GM12864 (cell line): ENCODE data around the gene NFIB.

ENCODE experiments used
- DNase-seq: peaks from one replicate; pipeline ENCODE4 v3.0.0-alpha.2; 2011; ENCODE audit warnings: low read depth
- H3K4me3 ChIP-seq: 2 replicates; pipeline ENCODE4 v1.5.1; 2011; ENCODE audit warnings: mild to moderate bottlenecking, low read depth, low read length, control low read depth
- CTCF ChIP-seq: IDR thresholded peaks from 2 replicates; pipeline ENCODE4 v1.5.1; 2011; ENCODE audit warnings: low read depth, mild to moderate bottlenecking, moderate library complexity, low read length, control low read depth, inconsistent platforms; ENCODE audit errors: missing control alignments

The NFIB gene

GRCh38 chr9:14205463-14205862, 108.5 kb downstream of the NFIB start:
- DNase-seq: no peak
- H3K4me3 ChIP-seq: no peak overlapping the region
- no peak for TF ChIP-seq CTCF

GRCh38 chr9:14203356-14204056, 110.4 kb downstream of the NFIB start:
- TF ChIP-seq CTCF: no peak
- no peak overlapping the region for H3K4me3 ChIP-seq
- no peak for DNase-seq

GRCh38 chr9:14198841-14199455, 115.0 kb downstream of the NFIB start:
- no peak for DNase-seq
- no peak for TF ChIP-seq CTCF
- H3K4me3 ChIP-seq: no peak overlapping the region

- no peak for DNase-seq
- no peak for TF ChIP-seq CTCF
- H3K4me3 ChIP-seq: no peak overlapping the region
Observed at GRCh38 chr9:14198047-14198840, 115.7 kb downstream of the NFIB start.

- no peak for TF ChIP-seq CTCF
- no peak overlapping the region for H3K4me3 ChIP-seq
- DNase-seq: no peak
Observed at GRCh38 chr9:14197325-14197858, 116.5 kb downstream of the NFIB start.

GRCh38 chr9:14193328-14193990, 120.5 kb downstream of the NFIB start:
- DNase-seq: no peak

More at GRCh38 chr9:14193328-14193990, 120.5 kb downstream of the NFIB start:
- TF ChIP-seq CTCF: no peak
- H3K4me3 ChIP-seq: no peak overlapping the region
